Liver (tissue), 9 donors: ENCODE data around the gene SORCS2. TPM values are rescaled to one million over a fixed set of nuclear protein-coding genes. Genes with fewer than 3 reads are reported as not detected.

Experiments used
- DNase-seq: peaks from one replicate; pipeline ENCODE4 v3.0.0-alpha.2; 2017; ENCODE audit warnings: low spot score
- H3K27ac ChIP-seq, 2 donors: one replicate each; pipeline ENCODE4 v1.7.0; 2013; ENCODE audit warnings: inconsistent platforms in 2 of 2, low read length in 2 of 2, control low read depth in 1 of 2, low read depth in 1 of 2, mild to moderate bottlenecking in 1 of 2
- H3K27me3 ChIP-seq, 4 donors: one replicate each; pipeline versions ENCODE4 v1.6.1 to v1.7.0; 2013; ENCODE audit warnings: low read length in 3 of 4, inconsistent platforms in 1 of 4, mild to moderate bottlenecking in 1 of 4, moderate library complexity in 1 of 4; ENCODE audit not compliant: control insufficient read depth in 4 of 4, insufficient read depth in 4 of 4
- H3K36me3 ChIP-seq, 4 donors: one replicate each; pipeline versions ENCODE4 v1.6.1 to v1.7.0; 2013; ENCODE audit warnings: low read length in 3 of 4, mild to moderate bottlenecking in 3 of 4, low read depth in 1 of 4, moderate library complexity in 1 of 4; ENCODE audit not compliant: control insufficient read depth in 4 of 4, insufficient read depth in 3 of 4
- H3K4me1 ChIP-seq, 4 donors: one replicate each; pipeline versions ENCODE4 v1.6.1 to v1.7.0; 2013; ENCODE audit warnings: low read length in 3 of 4, mild to moderate bottlenecking in 3 of 4, moderate library complexity in 1 of 4; ENCODE audit not compliant: control insufficient read depth in 4 of 4, insufficient read depth in 4 of 4
- H3K4me3 ChIP-seq, 3 donors: one replicate each; pipeline versions ENCODE4 v1.6.1 to v1.7.0; 2013; ENCODE audit warnings: low read length in 3 of 3, control low read depth in 1 of 3, low read depth in 1 of 3, mild to moderate bottlenecking in 1 of 3
- H3K9ac ChIP-seq, 2 donors: one replicate each; pipeline ENCODE4 v1.7.0; 2013; ENCODE audit warnings: low read length in 2 of 2, mild to moderate bottlenecking in 2 of 2, moderate library complexity in 2 of 2, control low read depth in 1 of 2, low read depth in 1 of 2
- H3K9me3 ChIP-seq, 4 donors: one replicate each; pipeline versions ENCODE4 v1.6.1 to v1.7.0; 2013; ENCODE audit warnings: low read length in 3 of 4; ENCODE audit not compliant: control insufficient read depth in 4 of 4
- EGR1 ChIP-seq, 2 donors: IDR thresholded peaks; 2 replicates each; pipeline ENCODE4 v1.6.1; 2016 to 2018; ENCODE audit warnings: antibody characterized with exemption in 2 of 2, low read depth in 2 of 2
- FOXA1 ChIP-seq: IDR thresholded peaks from 2 replicates; pipeline ENCODE4 v1.6.1; 2016; ENCODE audit warnings: antibody characterized with exemption
- FOXA2 ChIP-seq: IDR thresholded peaks from 2 replicates; pipeline ENCODE4 v1.6.1; 2016; ENCODE audit warnings: antibody characterized with exemption
- GABPA ChIP-seq, 2 donors: IDR thresholded peaks in 1 of 2; conservative IDR thresholded peaks in 1 of 2; 2 replicates each; pipeline ENCODE4 v1.6.1; 2016; ENCODE audit warnings: antibody characterized with exemption in 2 of 2, mild to moderate bottlenecking in 1 of 2, moderate library complexity in 1 of 2
- HNF4A ChIP-seq, 2 donors: conservative IDR thresholded peaks; 2 replicates each; pipeline ENCODE4 v1.6.1; 2016; ENCODE audit warnings: antibody characterized with exemption in 2 of 2, mild to moderate bottlenecking in 2 of 2
- HNF4G ChIP-seq: IDR thresholded peaks from 2 replicates; pipeline ENCODE4 v1.6.1; 2016; ENCODE audit warnings: antibody characterized with exemption
- JUND ChIP-seq, 2 donors: IDR thresholded peaks; 2 replicates each; pipeline ENCODE4 v1.6.1; 2016; ENCODE audit warnings: antibody characterized with exemption in 2 of 2
- RAD21 ChIP-seq, 2 donors: IDR thresholded peaks; 2 replicates each; pipeline ENCODE4 v1.6.1; 2016; ENCODE audit warnings: antibody characterized with exemption in 2 of 2, mild to moderate bottlenecking in 2 of 2
- RXRA ChIP-seq, 2 donors: IDR thresholded peaks; 2 replicates each; pipeline ENCODE4 v1.6.1; 2017 to 2018; ENCODE audit warnings: antibody characterized with exemption in 2 of 2, mild to moderate bottlenecking in 1 of 2
- SP1 ChIP-seq: IDR thresholded peaks from 2 replicates; pipeline ENCODE4 v1.6.1; 2018; ENCODE audit warnings: antibody characterized with exemption, mild to moderate bottlenecking
- TAF1 ChIP-seq: conservative IDR thresholded peaks from 2 replicates; pipeline ENCODE4 v1.6.1; 2016; ENCODE audit warnings: antibody characterized with exemption, mild to moderate bottlenecking
- WGBS: extraction: QIAGEN DNeasy Blood & Tissue Kit; methylation state at CpG from one replicate; pipeline ENCODE4 v1.1.7; 2013; 5-methylcytosine and 5-hydroxymethylcytosine counted together
- polyA plus RNA-seq, 2 donors: library from polyadenylated mRNA; stranded (reverse) in 1 of 2; unstranded in 1 of 2; fragments of 200-250 nt in 1 of 2; fragments of >200 nt in 1 of 2; fragmentation: Nextera tagmentation in 1 of 2; extraction: Ambion mirVana in 1 of 2; gene quantifications; one replicate each; pipeline versions ENCODE4 v1.2.1 to v1.2.3, GENCODE V29; 2013 to 2015
- total RNA-seq, 2 donors: library from RNA; depleted of rRNA; stranded (reverse); fragments of >200 nt; gene quantifications; one replicate each; pipeline ENCODE4 v1.2.3, GENCODE V29; 2014
- TF ChIP-seq, protein P1 (sequence below): IDR thresholded peaks from 2 replicates; pipeline ENCODE4 v1.6.1; 2016; ENCODE audit warnings: antibody characterized with exemption
- TF ChIP-seq, protein P2 (sequence below): IDR thresholded peaks from 2 replicates; pipeline ENCODE4 v1.6.1; 2016; ENCODE audit warnings: antibody characterized with exemption
- donor health status: healthy.
- donor health status: healthy.
- donor health status: healthy.
- donor health status: healthy.
- donor health status: healthy.

SORCS2 gene
- total and polyA plus RNA-seq, 4 donors, result 0.10 to 1.4 (median 0.92) TPM

DNA sequence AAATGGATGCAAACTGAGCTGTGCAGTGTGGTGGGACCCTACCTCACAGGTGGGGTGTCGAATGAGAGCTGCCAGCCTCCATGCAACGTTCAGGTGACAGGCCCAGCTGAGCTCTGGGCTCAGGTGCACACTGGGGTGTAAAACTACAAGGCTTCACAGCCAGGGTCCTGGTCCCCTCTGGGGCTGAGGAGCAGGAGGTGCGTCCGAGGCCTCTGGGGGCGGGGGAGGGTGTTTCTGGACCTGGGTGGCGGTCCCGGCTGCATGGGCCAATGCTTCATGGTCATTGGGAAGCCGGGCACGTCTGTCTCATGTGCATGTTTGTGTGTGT lies 26.5 kb upstream of the SORCS2 start:
- H3K4me3 ChIP-seq, result no peak overlapping the region
- no peaks in the 10 kb centered on the region for H3K9me3 ChIP-seq
- peaks cover 0 to 7% (median 5%) of the 10 kb centered on the region in 4 donors for H3K4me1 ChIP-seq
- H3K27me3 ChIP-seq, result no peaks in the 10 kb centered on the region
- H3K27ac ChIP-seq, result no peak overlapping the region
- H3K9ac ChIP-seq, result no peak overlapping the region
- H3K36me3 ChIP-seq, result no peaks in the 10 kb centered on the region
- DNase-seq, result no peak
- 94% methylated on average over 9 of the region's 9 CpGs for WGBS
- TF ChIP-seq FOXA2 (no peak), EGR1 (IDR thresholded peaks at IDR 0.05; ENCODE audit: low read depth in 2 of 2) (no peak), TAF1 (no peak)
- TF ChIP-seq, protein P1, sequence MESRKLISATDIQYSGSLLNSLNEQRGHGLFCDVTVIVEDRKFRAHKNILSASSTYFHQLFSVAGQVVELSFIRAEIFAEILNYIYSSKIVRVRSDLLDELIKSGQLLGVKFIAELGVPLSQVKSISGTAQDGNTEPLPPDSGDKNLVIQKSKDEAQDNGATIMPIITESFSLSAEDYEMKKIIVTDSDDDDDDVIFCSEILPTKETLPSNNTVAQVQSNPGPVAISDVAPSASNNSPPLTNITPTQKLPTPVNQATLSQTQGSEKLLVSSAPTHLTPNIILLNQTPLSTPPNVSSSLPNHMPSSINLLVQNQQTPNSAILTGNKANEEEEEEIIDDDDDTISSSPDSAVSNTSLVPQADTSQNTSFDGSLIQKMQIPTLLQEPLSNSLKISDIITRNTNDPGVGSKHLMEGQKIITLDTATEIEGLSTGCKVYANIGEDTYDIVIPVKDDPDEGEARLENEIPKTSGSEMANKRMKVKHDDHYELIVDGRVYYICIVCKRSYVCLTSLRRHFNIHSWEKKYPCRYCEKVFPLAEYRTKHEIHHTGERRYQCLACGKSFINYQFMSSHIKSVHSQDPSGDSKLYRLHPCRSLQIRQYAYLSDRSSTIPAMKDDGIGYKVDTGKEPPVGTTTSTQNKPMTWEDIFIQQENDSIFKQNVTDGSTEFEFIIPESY, result no peak

DNA sequence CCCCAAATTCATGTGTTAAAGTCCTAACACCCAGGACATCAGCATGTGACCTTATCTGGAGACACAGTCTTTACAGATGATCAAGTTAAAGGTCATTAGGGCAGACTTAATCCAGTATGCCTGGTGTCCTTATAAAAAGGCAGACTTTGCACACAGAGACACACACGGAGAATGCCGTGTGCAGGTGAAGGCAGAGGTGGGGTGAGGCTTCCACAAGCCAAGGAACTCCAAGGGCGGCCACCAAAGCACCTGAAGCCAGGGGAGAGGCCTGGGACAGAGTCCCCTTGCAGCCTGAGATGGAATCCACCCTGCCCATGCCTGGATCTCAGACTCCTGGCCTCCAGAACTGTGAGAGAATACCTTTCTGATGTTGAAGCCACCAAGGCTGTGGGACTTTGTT lies 26.1 kb upstream of the SORCS2 start:
- no peak for DNase-seq
- Histone ChIP-seq H3K9me3 (no peaks in the 10 kb centered on the region), H3K27me3 (no peaks in the 10 kb centered on the region), H3K9ac (no peak overlapping the region), H3K4me1 (peaks cover 0 to 7% (median 5%) of the 10 kb centered on the region in 4 donors), H3K4me3 (no peak overlapping the region), H3K36me3 (no peaks in the 10 kb centered on the region), H3K27ac (no peak overlapping the region)
- WGBS, result 96% methylated on average over 3 of the region's 3 CpGs
- TF ChIP-seq HNF4A (conservative IDR thresholded peaks at IDR 0.05) (no peak), RAD21 (IDR thresholded peaks at IDR 0.05) (no peak), GABPA (IDR thresholded peaks at IDR 0.05 in 1 of 2, conservative IDR thresholded peaks at IDR 0.05 in 1 of 2) (no peak), FOXA2 (no peak), RXRA (IDR thresholded peaks at IDR 0.05) (no peak), SP1 (no peak), HNF4G (no peak), FOXA1 (no peak), JUND (IDR thresholded peaks at IDR 0.05) (no peak), TAF1 (no peak)
- TF ChIP-seq, protein P1, result no peak
- TF ChIP-seq, protein P2, sequence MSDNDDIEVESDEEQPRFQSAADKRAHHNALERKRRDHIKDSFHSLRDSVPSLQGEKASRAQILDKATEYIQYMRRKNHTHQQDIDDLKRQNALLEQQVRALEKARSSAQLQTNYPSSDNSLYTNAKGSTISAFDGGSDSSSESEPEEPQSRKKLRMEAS, result no peak

DNA sequence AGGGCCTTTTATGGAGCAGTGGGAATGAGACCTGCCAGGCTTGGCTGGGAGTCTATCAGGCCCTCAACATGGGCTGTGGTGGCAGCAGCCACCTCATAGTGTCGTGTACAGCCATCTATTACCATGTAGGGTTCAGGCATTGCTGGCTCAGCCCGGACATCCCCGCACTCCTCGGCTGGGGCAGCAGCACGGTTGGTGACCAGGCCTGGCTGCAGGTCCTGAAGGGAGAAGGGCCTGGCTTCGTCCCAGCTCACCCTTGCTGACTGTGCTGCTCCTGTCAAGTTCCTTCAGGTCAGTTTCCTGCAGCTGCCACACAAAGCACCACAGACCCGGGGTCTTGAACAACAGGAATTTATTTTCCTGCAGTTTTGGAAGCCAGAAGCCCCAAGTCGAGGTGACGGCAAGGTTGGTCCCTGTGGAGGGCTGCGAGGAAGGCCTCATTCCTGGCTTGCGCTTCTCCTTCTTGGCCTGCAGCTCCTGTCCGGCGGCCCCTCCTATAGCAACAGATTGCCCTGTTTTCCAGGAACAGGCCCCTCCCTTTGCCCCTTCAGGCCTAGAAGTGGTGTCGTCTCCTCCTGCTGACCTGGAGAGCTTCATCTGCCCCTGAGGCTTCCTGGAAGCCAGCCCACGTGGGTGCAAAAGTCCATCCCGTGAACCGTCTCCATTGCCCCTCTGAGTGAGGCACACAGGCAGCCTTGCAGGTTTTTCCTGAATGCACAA lies 25.2 kb upstream of the SORCS2 start:
- Histone ChIP-seq H3K27ac (no peak overlapping the region), H3K36me3 (no peaks in the 10 kb centered on the region), H3K9ac (no peak overlapping the region), H3K9me3 (no peaks in the 10 kb centered on the region), H3K4me1 (peaks cover 0 to 7% (median 5%) of the 10 kb centered on the region in 4 donors), H3K4me3 (no peak overlapping the region), H3K27me3 (no peaks in the 10 kb centered on the region)
- TF ChIP-seq, protein P1, result no peak
- TF ChIP-seq HNF4A (conservative IDR thresholded peaks at IDR 0.05), result peak in 1 of 2 donors; percentile 15
- DNase-seq, result no peak
- WGBS, result 71% methylated on average over 17 of the region's 17 CpGs
